T-cell (primary cell): ENCODE data around the gene SCGN. TPM values are rescaled to one million over a fixed set of nuclear protein-coding genes. Genes with fewer than 3 reads are reported as not detected.

ENCODE experiments used
- ATAC-seq, 4 experiments: fragments of 200-7000 bp in 3 of 4; fragments of 150-1000 bp in 1 of 4; cut with Tn5 transposase; replicated peaks in 1 of 4; 1 replicate in 3 of 4; 2 replicates in 1 of 4; pipeline ENCODE4 v1.10.0; 2021; ENCODE audit warnings: moderate library complexity in 3 of 4, mild to moderate bottlenecking in 2 of 4, moderate number of reproducible peaks in 1 of 4
- CTCF ChIA-PET, 2 donors: fragments of 300-600 bp; sonication (Branson Sonifier 250); formaldehyde crosslinking; loops; one replicate each; lab custom pipeline; 2022; ENCODE audit warnings: antibody characterized with exemption in 2 of 2; lab: Charles Lee
- POLR2A ChIA-PET, 2 donors: fragments of 300-600 bp; sonication (Branson Sonifier 250); formaldehyde crosslinking; loops; one replicate each; lab custom pipeline; 2022; ENCODE audit warnings: antibody characterized with exemption in 2 of 2; lab: Charles Lee
- DNase-seq, 35 experiments: peaks; one replicate each; pipeline versions ENCODE4 v3.0.0 to v3.0.0-alpha.2; 2013 to 2023
- H3K27ac ChIP-seq: one replicate; pipeline ENCODE4 v1.5.1; 2013; ENCODE audit warnings: low read length
- H3K27me3 ChIP-seq, 2 experiments: replicated peaks in 1 of 2; 1 replicate in 1 of 2; 2 replicates in 1 of 2; pipeline versions ENCODE4 v1.6.1 to v1.7.0; 2013; ENCODE audit warnings: low read length in 1 of 2, mixed read lengths in 1 of 2; ENCODE audit not compliant: control insufficient read depth in 2 of 2, insufficient read depth in 2 of 2; ENCODE audit errors: extremely low read depth in 1 of 2
- H3K36me3 ChIP-seq, 2 donors: 1 replicate in 1 of 2; 2 replicates in 1 of 2; pipeline versions ENCODE4 v1.6.1 to v1.7.0; 2013; ENCODE audit warnings: low read length in 1 of 2; ENCODE audit not compliant: control insufficient read depth in 2 of 2, insufficient read depth in 1 of 2; ENCODE audit errors: extremely low read depth in 1 of 2
- H3K4me1 ChIP-seq, 2 experiments: 1 replicate in 1 of 2; 2 replicates in 1 of 2; pipeline versions ENCODE4 v1.6.1 to v1.7.0; 2013; ENCODE audit warnings: low read length in 2 of 2, mixed read lengths in 1 of 2; ENCODE audit not compliant: insufficient read depth in 2 of 2, control insufficient read depth in 1 of 2; ENCODE audit errors: extremely low read depth in 1 of 2
- H3K4me3 ChIP-seq, 2 donors: 1 replicate in 1 of 2; 2 replicates in 1 of 2; pipeline versions ENCODE4 v1.5.1 to v1.7.0; 2013; ENCODE audit warnings: mild to moderate bottlenecking in 2 of 2, low read length in 1 of 2, moderate library complexity in 1 of 2; ENCODE audit not compliant: control insufficient read depth in 1 of 2; ENCODE audit errors: extremely low read depth in 1 of 2
- H3K9me3 ChIP-seq: 2 replicates; pipeline ENCODE4 v1.7.0; 2013
- H3K27ac Mint-ChIP-seq, 2 donors: one replicate each; pipeline ENCODE4 v1.8.0; 2020 to 2021; ENCODE audit warnings: mild to moderate bottlenecking in 2 of 2, mixed read lengths in 2 of 2
- H3K27me3 Mint-ChIP-seq, 2 donors: one replicate each; pipeline ENCODE4 v1.8.0; 2021 to 2022; ENCODE audit warnings: mixed read lengths in 2 of 2
- H3K36me3 Mint-ChIP-seq: one replicate; pipeline ENCODE4 v1.8.0; 2021; ENCODE audit warnings: mixed read lengths
- H3K4me1 Mint-ChIP-seq, 3 donors: one replicate each; pipeline ENCODE4 v1.8.0; 2020 to 2022; ENCODE audit warnings: mixed read lengths in 3 of 3, mild to moderate bottlenecking in 1 of 3
- H3K4me3 Mint-ChIP-seq, 3 donors: one replicate each; pipeline ENCODE4 v1.8.0; 2020 to 2022; ENCODE audit warnings: mild to moderate bottlenecking in 3 of 3, mixed read lengths in 3 of 3, moderate library complexity in 3 of 3
- H3K9me3 Mint-ChIP-seq, 3 donors: one replicate each; pipeline ENCODE4 v1.8.0; 2020 to 2022; ENCODE audit warnings: mixed read lengths in 3 of 3
- WGBS: methylation state at CpG from one replicate; pipeline ENCODE4 v1.1.5; 2013; ENCODE audit warnings: missing lambda C conversion rate; ENCODE audit not compliant: insufficient coverage; 5-methylcytosine and 5-hydroxymethylcytosine counted together
- total RNA-seq, 35 experiments: library from RNA in 6 of 35; stranded (reverse) in 6 of 35; fragments of 120-200 nt in 1 of 35; gene quantifications; one replicate each; pipeline versions ENCODE4 v1.2.1 to v1.2.4 and lab custom pipeline; 2013 to 2026

The SCGN gene
- total RNA-seq, 5 donors from 2014 or later (not counting 1 experiment from before 2014, with no cell fraction given) = not detected

DNA sequence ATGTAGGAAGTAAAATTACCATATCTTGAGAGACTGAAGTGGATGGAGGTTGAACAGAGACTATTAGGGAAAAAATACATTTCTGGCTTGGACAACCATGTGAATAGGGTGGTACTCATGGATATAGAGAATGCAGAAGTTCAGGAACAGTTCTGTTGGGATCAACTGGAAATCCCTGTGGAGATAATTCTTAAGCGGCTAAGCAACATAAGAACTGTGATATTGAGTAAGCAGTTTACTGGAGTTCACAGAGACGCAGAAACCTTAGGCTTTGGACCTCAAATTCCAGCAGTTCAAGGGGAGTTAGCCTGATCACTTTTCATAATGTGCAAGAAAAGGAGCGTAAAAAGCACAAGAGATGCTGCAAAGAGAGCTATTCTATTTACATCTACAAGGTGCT, 78.9 kb downstream of the SCGN start:
- H3K4me3 Mint-ChIP-seq = no peak overlapping the region
- H3K36me3 Mint-ChIP-seq = peaks cover 4% of the 10 kb centered on the region
- Histone ChIP-seq H3K27me3 (peaks cover 3 to 30% of the 10 kb centered on the region in 2 experiments), H3K4me1 (no peaks in the 10 kb centered on the region), H3K4me3 (no peak overlapping the region), H3K36me3 (no peaks in the 10 kb centered on the region), H3K9me3 (no peaks in the 10 kb centered on the region), H3K27ac (no peak overlapping the region)
- CTCF ChIA-PET = interaction anchor here in 1 of 2 donors (0.6 kb wide), 1 partner anchor 10 kb away, joined by 3 read pairs; no protein-coding TSS in a partner anchor
- POLR2A ChIA-PET = no interaction called here
- WGBS = 95% methylated on average over 3 of the region's 3 CpGs
- no peaks in the 10 kb centered on the region for H3K4me1 Mint-ChIP-seq
- peaks cover 0 to 7% (median 0%) of the 10 kb centered on the region in 3 donors for H3K9me3 Mint-ChIP-seq
- peaks cover 52 to 59% of the 10 kb centered on the region in 2 donors for H3K27me3 Mint-ChIP-seq
- no peak overlapping the region for H3K27ac Mint-ChIP-seq
- DNase-seq (no peak), ATAC-seq (no peak)

DNA sequence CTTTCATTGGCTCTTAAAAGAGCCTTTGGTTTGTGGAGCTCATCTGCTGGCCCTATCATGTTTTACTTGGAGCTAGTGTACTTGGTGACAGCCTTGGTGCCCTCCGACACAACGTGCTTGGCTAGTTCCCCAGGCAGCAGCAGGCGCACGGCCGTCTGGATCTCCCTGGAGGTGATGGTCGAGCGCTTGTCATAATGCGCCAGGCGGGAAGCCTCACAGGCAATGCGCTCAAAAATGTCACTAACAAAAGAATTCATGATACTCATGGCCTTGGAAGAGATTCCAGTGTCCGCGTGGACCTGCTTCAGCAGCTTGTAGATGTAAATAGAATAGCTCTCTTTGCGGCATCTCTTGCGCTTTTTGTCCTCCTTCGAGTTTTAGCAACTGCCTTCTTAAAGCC, 79.7 kb downstream of the SCGN start:
- H3K4me3 ChIP-seq = no peak overlapping the region
- ChIA-PET POLR2A (no interaction called here), CTCF (no interaction called here)
- Mint-ChIP-seq H3K27me3 (peaks cover 51 to 63% of the 10 kb centered on the region in 2 donors), H3K4me3 (no peak overlapping the region), H3K9me3 (peaks cover 0 to 6% (median 2%) of the 10 kb centered on the region in 3 donors), H3K4me1 (no peaks in the 10 kb centered on the region), H3K36me3 (peaks cover 4% of the 10 kb centered on the region), H3K27ac (no peak overlapping the region)
- no peak overlapping the region for H3K27ac ChIP-seq
- no peak for DNase-seq
- H3K9me3 ChIP-seq = no peaks in the 10 kb centered on the region
- peaks cover 3 to 23% of the 10 kb centered on the region in 2 experiments for H3K27me3 ChIP-seq
- no peak for ATAC-seq
- no peaks in the 10 kb centered on the region for H3K36me3 ChIP-seq
- H3K4me1 ChIP-seq = no peaks in the 10 kb centered on the region
- 95% methylated on average over 7 of the region's 15 CpGs for WGBS

DNA sequence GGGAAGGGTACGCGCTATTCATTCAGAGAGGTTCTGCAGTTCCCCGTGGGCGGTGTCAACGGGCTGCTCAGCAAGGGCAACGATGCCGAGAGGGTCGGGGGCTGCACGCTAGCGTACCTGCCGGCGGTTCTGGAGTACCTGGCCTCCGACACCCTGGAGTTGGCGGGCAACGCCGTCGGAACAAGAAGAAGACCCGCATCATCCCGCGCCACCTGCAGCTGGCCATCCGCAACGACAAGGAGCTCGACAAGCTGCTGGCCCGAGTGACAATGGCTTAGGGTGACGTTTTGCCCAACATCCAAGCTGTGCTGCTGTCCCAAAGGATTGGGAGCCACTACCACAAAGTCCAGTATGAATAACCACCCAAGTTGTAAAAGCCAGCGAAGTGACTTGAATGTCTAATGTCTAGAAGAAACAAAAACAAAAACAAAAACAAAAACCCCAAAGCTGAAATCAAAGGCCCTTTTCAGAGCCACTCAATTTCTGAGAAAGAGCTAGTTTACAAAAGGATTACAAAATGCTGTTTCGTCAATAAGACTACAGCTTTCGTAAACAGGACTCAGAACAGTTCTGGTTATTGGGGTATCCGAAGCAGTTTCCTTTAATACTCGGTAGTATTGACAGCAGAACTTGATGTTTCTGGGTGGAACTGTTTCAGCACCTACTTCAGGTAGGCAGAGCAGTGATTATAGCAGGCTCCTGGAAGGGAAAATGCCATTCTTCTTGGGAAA, 80.6 kb downstream of the SCGN start:
- no peak for DNase-seq
- peaks cover 8% of the 10 kb centered on the region for H3K36me3 Mint-ChIP-seq
- ChIA-PET POLR2A (no interaction called here), CTCF (no interaction called here)
- no peak overlapping the region for H3K4me3 ChIP-seq
- H3K36me3 ChIP-seq = no peaks in the 10 kb centered on the region
- ATAC-seq = no peak
- peaks cover 0 to 13% (median 7%) of the 10 kb centered on the region in 3 donors for H3K9me3 Mint-ChIP-seq
- no peaks in the 10 kb centered on the region for H3K4me1 Mint-ChIP-seq
- peaks cover 51 to 66% of the 10 kb centered on the region in 2 donors for H3K27me3 Mint-ChIP-seq
- H3K9me3 ChIP-seq = no peaks in the 10 kb centered on the region
- 68% methylated on average over 30 of the region's 30 CpGs for WGBS
- no peak overlapping the region for H3K4me3 Mint-ChIP-seq
- H3K27me3 ChIP-seq = peaks cover 3 to 20% of the 10 kb centered on the region in 2 experiments
- no peaks in the 10 kb centered on the region for H3K4me1 ChIP-seq
- no peak overlapping the region for H3K27ac Mint-ChIP-seq
- H3K27ac ChIP-seq = no peak overlapping the region

DNA sequence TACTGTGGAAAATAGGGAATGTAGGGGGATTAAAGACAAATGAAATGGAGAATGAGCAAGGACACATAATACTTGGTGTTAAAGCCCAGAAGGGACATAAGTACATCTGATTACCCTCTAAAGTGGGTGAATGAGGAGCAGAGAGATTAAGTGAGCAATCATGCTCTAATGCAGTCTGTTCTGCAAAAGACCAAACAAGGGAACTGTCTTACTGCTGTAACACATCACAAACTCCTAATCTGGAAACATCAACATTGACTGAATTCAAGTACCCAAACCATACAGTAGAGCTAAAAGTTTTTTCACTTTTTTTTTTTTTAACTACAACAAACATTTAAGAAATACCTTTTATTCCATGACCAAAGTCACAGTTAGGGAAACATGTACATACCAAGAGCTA, 83.2 kb downstream of the SCGN start:
- H3K27me3 ChIP-seq = peaks cover 2 to 13% of the 10 kb centered on the region in 2 experiments
- CTCF ChIA-PET = interaction anchor here in 1 of 2 donors (0.7 kb wide), 1 partner anchor 245 kb away, joined by 11 read pairs; no protein-coding TSS in a partner anchor
- DNase-seq (no peak), ATAC-seq (no peak)
- H3K4me1 ChIP-seq = no peaks in the 10 kb centered on the region
- H3K9me3 Mint-ChIP-seq = peaks cover 0 to 16% (median 7%) of the 10 kb centered on the region in 3 donors
- no peaks in the 10 kb centered on the region for H3K4me1 Mint-ChIP-seq
- H3K36me3 ChIP-seq = no peaks in the 10 kb centered on the region
- no peak overlapping the region for H3K4me3 ChIP-seq
- no peak overlapping the region for H3K27ac ChIP-seq
- no peaks in the 10 kb centered on the region for H3K9me3 ChIP-seq
- H3K27me3 Mint-ChIP-seq = peaks cover 53 to 65% of the 10 kb centered on the region in 2 donors
- H3K36me3 Mint-ChIP-seq = peaks cover 8% of the 10 kb centered on the region
- POLR2A ChIA-PET = no interaction called here
- H3K27ac Mint-ChIP-seq = no peak overlapping the region
- H3K4me3 Mint-ChIP-seq = no peak overlapping the region

DNA sequence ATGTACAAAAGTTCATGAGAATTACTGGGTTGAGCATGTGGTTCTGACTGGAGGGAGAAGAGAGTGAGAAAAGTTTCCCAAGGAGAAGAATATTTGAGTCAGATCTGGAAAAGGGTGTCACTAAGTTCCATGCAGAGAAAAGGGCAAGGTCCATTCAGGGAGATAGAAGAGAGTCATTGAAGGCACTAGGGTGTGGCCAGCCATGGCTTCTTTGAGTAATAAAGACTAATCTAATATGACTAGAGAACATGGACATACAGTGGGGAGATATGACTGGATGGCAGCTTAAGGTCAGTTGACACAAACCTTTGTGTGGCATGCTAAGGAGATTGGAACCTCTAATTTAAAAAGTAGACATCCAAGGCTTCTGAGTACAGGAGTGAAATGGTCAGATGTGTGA, 91.9 kb downstream of the SCGN start:
- no peaks in the 10 kb centered on the region for H3K36me3 Mint-ChIP-seq
- ChIA-PET POLR2A (no interaction called here), CTCF (interaction anchor here in 1 of 2 donors (0.6 kb wide), 2 partner anchors 484 to 495 kb away, joined by 3 read pairs; no protein-coding TSS in a partner anchor)
- no peaks in the 10 kb centered on the region for H3K9me3 Mint-ChIP-seq
- no peaks in the 10 kb centered on the region for H3K4me1 ChIP-seq
- H3K4me1 Mint-ChIP-seq = no peaks in the 10 kb centered on the region
- H3K36me3 ChIP-seq = no peaks in the 10 kb centered on the region
- ATAC-seq (no peak), DNase-seq (no peak)
- H3K4me3 ChIP-seq = no peak overlapping the region
- H3K4me3 Mint-ChIP-seq = no peak overlapping the region
- no peak overlapping the region for H3K27ac ChIP-seq
- H3K9me3 ChIP-seq = no peaks in the 10 kb centered on the region
- H3K27me3 Mint-ChIP-seq = peaks cover 4 to 8% of the 10 kb centered on the region in 2 donors
- no peak overlapping the region for H3K27ac Mint-ChIP-seq
- H3K27me3 ChIP-seq = no peaks in the 10 kb centered on the region

DNA sequence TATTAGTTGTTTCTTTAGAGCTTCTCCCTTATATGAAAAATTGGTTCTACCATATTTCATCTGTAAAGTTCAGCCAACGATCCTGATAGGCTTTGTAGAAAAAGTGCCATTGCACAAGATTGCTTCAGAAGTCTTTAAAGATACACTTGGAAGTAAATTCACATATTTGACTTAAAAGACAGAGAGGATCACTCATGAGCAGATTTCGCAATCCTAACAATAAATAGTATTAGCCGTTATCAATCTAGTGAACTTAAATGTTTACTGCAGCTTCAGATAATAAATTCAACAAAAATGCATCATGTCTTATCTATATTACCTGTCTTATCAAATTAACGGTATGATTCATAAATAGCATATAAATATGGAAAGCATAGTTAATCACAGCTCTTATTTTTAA, 93.8 kb downstream of the SCGN start:
- CTCF ChIA-PET = no interaction called here
- H3K9me3 ChIP-seq = no peaks in the 10 kb centered on the region
- POLR2A ChIA-PET = no interaction called here
- no peak overlapping the region for H3K4me3 ChIP-seq
- no peaks in the 10 kb centered on the region for H3K4me1 Mint-ChIP-seq
- no peaks in the 10 kb centered on the region for H3K27me3 ChIP-seq
- no peaks in the 10 kb centered on the region for H3K36me3 ChIP-seq
- no peak overlapping the region for H3K27ac ChIP-seq
- H3K9me3 Mint-ChIP-seq = no peaks in the 10 kb centered on the region
- H3K27ac Mint-ChIP-seq = no peak overlapping the region
- H3K4me1 ChIP-seq = no peaks in the 10 kb centered on the region
- no peaks in the 10 kb centered on the region for H3K36me3 Mint-ChIP-seq
- H3K4me3 Mint-ChIP-seq = no peak overlapping the region
- DNase-seq (no peak), ATAC-seq (no peak)
- peaks cover 0 to 4% of the 10 kb centered on the region in 2 donors for H3K27me3 Mint-ChIP-seq
- WGBS = no CpG with 5 or more reads among the region's 4 CpGs
